T-helper 2 cell (primary cell): ENCODE data around the gene SFT2D3.

Source experiments
- DNase-seq, 5 experiments: peaks; one replicate each; pipeline versions ENCODE4 v3.0.0 to v3.0.0-alpha.2; 2012 to 2022

Gene SFT2D3

GRCh38 chr2:127754186-127754585, 52.9 kb downstream of the SFT2D3 start:
- DNase-seq: no peak
